ENCODE measurements around the gene SERINC3. TPM values are rescaled to one million over a fixed set of nuclear protein-coding genes. Genes with fewer than 3 reads are reported as not detected.

The SERINC3 gene
- total and polyA plus RNA-seq, 2 of the 13 experiments (the other 11 are each of a cell fraction or from before 2014, with no cell fraction given), result 82.0 to 226 TPM

- TF ChIP-seq NONO (IDR thresholded peaks at IDR 0.05), result no peak
- TF ChIP-seq NONO (CRISPR knock-in tag; conservative IDR thresholded peaks at IDR 0.05), result no peak; the same call in 1 of the 2 replicates
- TF ChIP-seq, protein P1, sequence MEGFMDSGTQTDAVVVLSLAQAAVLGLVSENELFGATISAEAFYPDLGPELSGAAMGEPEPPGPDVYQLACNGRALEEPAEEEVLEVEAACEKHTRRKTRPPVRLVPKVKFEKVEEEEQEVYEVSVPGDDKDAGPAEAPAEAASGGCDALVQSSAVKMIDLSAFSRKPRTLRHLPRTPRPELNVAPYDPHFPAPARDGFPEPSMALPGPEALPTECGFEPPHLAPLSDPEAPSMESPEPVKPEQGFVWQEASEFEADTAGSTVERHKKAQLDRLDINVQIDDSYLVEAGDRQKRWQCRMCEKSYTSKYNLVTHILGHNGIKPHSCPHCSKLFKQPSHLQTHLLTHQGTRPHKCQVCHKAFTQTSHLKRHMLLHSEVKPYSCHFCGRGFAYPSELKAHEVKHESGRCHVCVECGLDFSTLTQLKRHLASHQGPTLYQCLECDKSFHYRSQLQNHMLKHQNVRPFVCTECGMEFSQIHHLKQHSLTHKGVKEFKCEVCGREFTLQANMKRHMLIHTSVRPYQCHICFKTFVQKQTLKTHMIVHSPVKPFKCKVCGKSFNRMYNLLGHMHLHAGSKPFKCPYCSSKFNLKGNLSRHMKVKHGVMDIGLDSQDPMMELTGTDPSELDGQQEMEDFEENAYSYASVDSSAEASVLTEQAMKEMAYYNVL (CRISPR knock-in tag; IDR thresholded peaks at IDR 0.05; ENCODE audit: borderline replicate concordance), result peak; percentile 10; the same call in 1 of the 2 replicates
- no peak for TF ChIP-seq ZNF225 (CRISPR knock-in tag; IDR thresholded peaks at IDR 0.05)
- TF ChIP-seq, protein P2, sequence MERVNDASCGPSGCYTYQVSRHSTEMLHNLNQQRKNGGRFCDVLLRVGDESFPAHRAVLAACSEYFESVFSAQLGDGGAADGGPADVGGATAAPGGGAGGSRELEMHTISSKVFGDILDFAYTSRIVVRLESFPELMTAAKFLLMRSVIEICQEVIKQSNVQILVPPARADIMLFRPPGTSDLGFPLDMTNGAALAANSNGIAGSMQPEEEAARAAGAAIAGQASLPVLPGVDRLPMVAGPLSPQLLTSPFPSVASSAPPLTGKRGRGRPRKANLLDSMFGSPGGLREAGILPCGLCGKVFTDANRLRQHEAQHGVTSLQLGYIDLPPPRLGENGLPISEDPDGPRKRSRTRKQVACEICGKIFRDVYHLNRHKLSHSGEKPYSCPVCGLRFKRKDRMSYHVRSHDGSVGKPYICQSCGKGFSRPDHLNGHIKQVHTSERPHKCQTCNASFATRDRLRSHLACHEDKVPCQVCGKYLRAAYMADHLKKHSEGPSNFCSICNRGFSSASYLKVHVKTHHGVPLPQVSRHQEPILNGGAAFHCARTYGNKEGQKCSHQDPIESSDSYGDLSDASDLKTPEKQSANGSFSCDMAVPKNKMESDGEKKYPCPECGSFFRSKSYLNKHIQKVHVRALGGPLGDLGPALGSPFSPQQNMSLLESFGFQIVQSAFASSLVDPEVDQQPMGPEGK (CRISPR knock-in tag; IDR thresholded peaks at IDR 0.05), result no peak
- no peak for TF ChIP-seq SP1 (IDR thresholded peaks at IDR 0.05)
- no peak for TF ChIP-seq SP1 (CRISPR knock-in tag; IDR thresholded peaks at IDR 0.05)
- no peak for TF ChIP-seq ZFYVE20 (CRISPR knock-in tag; IDR thresholded peaks at IDR 0.05; ENCODE audit: borderline replicate concordance, low read depth)
- no peak for TF ChIP-seq SIN3B (IDR thresholded peaks at IDR 0.05; ENCODE audit: low read length)
- TF ChIP-seq GZF1 (CRISPR knock-in tag; IDR thresholded peaks at IDR 0.05), result no peak
- no peak for TF ChIP-seq ZNF3 (CRISPR knock-in tag; IDR thresholded peaks at IDR 0.05)
- no peak for TF ChIP-seq PRDM15 (CRISPR knock-in tag; IDR thresholded peaks at IDR 0.05)
- TF ChIP-seq IKZF4 (CRISPR knock-in tag; IDR thresholded peaks at IDR 0.05; ENCODE audit: borderline replicate concordance, low read depth, not compliant biosample characterization), result no peak
- TF ChIP-seq, protein P3, sequence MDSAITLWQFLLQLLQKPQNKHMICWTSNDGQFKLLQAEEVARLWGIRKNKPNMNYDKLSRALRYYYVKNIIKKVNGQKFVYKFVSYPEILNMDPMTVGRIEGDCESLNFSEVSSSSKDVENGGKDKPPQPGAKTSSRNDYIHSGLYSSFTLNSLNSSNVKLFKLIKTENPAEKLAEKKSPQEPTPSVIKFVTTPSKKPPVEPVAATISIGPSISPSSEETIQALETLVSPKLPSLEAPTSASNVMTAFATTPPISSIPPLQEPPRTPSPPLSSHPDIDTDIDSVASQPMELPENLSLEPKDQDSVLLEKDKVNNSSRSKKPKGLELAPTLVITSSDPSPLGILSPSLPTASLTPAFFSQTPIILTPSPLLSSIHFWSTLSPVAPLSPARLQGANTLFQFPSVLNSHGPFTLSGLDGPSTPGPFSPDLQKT (CRISPR knock-in tag; IDR thresholded peaks at IDR 0.05; ENCODE audit: borderline replicate concordance), result no peak
- TF ChIP-seq AGO2 (optimal IDR thresholded peaks at IDR 0.05; ENCODE audit: low read depth, low read length), result no peak
- no peak for TF ChIP-seq RBM22 (optimal IDR thresholded peaks at IDR 0.05; ENCODE audit: low read length)
- TF ChIP-seq ZFP90 (CRISPR knock-in tag; IDR thresholded peaks at IDR 0.05; ENCODE audit: borderline replicate concordance), result no peak
- TF ChIP-seq TOPORS (CRISPR knock-in tag; IDR thresholded peaks at IDR 0.05), result no peak
- 0 out of 2 replicates have a peak, but pooled peaks have one; percentile 57 for TF ChIP-seq TRIM24 (CRISPR knock-in tag; IDR thresholded peaks at IDR 0.05)
- TF ChIP-seq ETV5 (CRISPR knock-in tag; IDR thresholded peaks at IDR 0.05; ENCODE audit: borderline replicate concordance), result peak; percentile 89; the same call in 1 of the 2 replicates
These were observed 60.6 kb downstream of the SERINC3 start (continued) for GRCh38 chr20:44461142-44461802.
